Measurements from ENCODE around the gene CDC42SE2.

- TF ChIP-seq POLR2AphosphoS5 (IDR thresholded peaks at IDR 0.05; ENCODE audit: low read depth, low read length) (no peak), POLR2A (IDR thresholded peaks at IDR 0.05; ENCODE audit: low read depth, low read length) (no peak), SPI1 (IDR thresholded peaks at IDR 0.05; ENCODE audit: low read depth, low read length) (no peak), TAF1 (IDR thresholded peaks at IDR 0.05; ENCODE audit: low read depth, low read length) (no peak), POU2F2 (IDR thresholded peaks at IDR 0.05; ENCODE audit: low read depth, low read length) (no peak), PAX5 (IDR thresholded peaks at IDR 0.05; ENCODE audit: insufficient read depth, low read length, severe bottlenecking) (no peak)
Measured at GRCh38 chr5:131268758-131269370, 5.0 kb downstream of the CDC42SE2 start.
